Measurements from ENCODE around the gene TMEM212. TPM values are rescaled to one million over a fixed set of nuclear protein-coding genes. Genes with fewer than 3 reads are reported as not detected.
A peak's percentile ranks its signal among the peaks of the same experiment; 100 is the strongest.

Gene TMEM212
- total and polyA plus RNA-seq, 9 of the 15 experiments (the other 6 are each of a cell fraction or from before 2014, with no cell fraction given), result not detected

DNA sequence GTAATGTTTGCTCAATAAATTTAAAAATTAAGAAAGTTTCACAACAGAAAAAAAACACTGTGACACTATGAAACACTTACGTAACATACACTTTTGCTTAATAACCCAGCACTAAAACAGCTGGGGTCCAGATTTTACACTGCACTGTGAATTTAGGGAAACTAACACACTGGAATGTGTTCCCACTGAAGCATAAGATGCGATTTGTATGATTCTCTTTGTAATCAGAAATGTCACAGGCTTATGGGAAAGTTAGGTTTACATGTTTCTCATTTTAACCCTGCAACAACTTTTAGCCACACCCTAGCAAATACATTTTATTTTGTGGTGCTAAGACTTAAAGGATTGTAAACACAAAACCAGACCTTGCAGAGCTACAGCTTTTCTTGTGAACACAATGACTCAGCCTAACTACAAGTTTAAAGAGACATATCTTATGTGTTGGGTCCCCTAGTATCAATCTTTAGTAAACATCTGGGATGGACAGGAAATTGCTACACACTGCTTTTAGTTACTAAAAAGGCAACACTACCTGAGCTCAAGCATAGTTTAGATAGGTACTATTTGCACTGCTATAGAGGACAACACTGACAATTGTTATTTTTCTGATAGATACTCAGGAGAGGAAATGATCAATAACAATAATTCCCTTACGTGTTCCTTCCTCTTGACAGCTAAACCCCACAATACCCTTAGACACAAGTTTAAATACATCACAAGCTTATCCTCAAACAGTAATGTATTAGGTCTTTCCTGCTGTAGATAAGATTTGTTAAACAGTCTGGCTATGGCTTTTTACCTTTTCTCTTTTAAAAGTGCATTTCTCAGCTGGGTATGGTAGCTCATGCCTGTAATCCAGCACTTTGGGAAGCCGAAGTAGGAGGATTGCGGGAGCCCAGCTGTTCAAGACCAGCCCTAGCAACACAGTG is 36.7 kb upstream of the TMEM212 start (continued):
- TF ChIP-seq, protein P1, sequence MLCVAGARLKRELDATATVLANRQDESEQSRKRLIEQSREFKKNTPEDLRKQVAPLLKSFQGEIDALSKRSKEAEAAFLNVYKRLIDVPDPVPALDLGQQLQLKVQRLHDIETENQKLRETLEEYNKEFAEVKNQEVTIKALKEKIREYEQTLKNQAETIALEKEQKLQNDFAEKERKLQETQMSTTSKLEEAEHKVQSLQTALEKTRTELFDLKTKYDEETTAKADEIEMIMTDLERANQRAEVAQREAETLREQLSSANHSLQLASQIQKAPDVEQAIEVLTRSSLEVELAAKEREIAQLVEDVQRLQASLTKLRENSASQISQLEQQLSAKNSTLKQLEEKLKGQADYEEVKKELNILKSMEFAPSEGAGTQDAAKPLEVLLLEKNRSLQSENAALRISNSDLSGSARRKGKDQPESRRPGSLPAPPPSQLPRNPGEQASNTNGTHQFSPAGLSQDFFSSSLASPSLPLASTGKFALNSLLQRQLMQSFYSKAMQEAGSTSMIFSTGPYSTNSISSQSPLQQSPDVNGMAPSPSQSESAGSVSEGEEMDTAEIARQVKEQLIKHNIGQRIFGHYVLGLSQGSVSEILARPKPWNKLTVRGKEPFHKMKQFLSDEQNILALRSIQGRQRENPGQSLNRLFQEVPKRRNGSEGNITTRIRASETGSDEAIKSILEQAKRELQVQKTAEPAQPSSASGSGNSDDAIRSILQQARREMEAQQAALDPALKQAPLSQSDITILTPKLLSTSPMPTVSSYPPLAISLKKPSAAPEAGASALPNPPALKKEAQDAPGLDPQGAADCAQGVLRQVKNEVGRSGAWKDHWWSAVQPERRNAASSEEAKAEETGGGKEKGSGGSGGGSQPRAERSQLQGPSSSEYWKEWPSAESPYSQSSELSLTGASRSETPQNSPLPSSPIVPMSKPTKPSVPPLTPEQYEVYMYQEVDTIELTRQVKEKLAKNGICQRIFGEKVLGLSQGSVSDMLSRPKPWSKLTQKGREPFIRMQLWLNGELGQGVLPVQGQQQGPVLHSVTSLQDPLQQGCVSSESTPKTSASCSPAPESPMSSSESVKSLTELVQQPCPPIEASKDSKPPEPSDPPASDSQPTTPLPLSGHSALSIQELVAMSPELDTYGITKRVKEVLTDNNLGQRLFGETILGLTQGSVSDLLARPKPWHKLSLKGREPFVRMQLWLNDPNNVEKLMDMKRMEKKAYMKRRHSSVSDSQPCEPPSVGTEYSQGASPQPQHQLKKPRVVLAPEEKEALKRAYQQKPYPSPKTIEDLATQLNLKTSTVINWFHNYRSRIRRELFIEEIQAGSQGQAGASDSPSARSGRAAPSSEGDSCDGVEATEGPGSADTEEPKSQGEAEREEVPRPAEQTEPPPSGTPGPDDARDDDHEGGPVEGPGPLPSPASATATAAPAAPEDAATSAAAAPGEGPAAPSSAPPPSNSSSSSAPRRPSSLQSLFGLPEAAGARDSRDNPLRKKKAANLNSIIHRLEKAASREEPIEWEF (CRISPR knock-in tag; IDR thresholded peaks at IDR 0.05), result no peak
- TF ChIP-seq, protein P2, sequence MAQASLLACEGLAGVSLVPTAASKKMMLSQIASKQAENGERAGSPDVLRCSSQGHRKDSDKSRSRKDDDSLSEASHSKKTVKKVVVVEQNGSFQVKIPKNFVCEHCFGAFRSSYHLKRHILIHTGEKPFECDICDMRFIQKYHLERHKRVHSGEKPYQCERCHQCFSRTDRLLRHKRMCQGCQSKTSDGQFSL (CRISPR knock-in tag; IDR thresholded peaks at IDR 0.05), result no peak
- TF ChIP-seq, protein P2 (tag; IDR thresholded peaks at IDR 0.05), result no peak
- TF ChIP-seq GTF2F1 (IDR thresholded peaks at IDR 0.05; ENCODE audit: low read depth, low read length), result no peak
- TF ChIP-seq CREM (IDR thresholded peaks at IDR 0.05; ENCODE audit: low read depth), result no peak
- TF ChIP-seq DMBX1 (CRISPR knock-in tag; IDR thresholded peaks at IDR 0.05; ENCODE audit: borderline replicate concordance), result 0 out of 2 replicates have a peak, but pooled peaks have one; percentile 40
- TF ChIP-seq, protein P3, sequence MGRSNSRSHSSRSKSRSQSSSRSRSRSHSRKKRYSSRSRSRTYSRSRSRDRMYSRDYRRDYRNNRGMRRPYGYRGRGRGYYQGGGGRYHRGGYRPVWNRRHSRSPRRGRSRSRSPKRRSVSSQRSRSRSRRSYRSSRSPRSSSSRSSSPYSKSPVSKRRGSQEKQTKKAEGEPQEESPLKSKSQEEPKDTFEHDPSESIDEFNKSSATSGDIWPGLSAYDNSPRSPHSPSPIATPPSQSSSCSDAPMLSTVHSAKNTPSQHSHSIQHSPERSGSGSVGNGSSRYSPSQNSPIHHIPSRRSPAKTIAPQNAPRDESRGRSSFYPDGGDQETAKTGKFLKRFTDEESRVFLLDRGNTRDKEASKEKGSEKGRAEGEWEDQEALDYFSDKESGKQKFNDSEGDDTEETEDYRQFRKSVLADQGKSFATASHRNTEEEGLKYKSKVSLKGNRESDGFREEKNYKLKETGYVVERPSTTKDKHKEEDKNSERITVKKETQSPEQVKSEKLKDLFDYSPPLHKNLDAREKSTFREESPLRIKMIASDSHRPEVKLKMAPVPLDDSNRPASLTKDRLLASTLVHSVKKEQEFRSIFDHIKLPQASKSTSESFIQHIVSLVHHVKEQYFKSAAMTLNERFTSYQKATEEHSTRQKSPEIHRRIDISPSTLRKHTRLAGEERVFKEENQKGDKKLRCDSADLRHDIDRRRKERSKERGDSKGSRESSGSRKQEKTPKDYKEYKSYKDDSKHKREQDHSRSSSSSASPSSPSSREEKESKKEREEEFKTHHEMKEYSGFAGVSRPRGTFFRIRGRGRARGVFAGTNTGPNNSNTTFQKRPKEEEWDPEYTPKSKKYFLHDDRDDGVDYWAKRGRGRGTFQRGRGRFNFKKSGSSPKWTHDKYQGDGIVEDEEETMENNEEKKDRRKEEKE (IDR thresholded peaks at IDR 0.05; ENCODE audit: borderline replicate concordance in 1 of 2, control insufficient read depth in 1 of 2, low read depth in 2 of 2, low read length in 1 of 2), result no peak
- TF ChIP-seq ZFPM2 (CRISPR knock-in tag; IDR thresholded peaks at IDR 0.05), result no peak
- no peak for TF ChIP-seq MIER1 (IDR thresholded peaks at IDR 0.05; ENCODE audit: low read depth)
- TF ChIP-seq RBM14 (IDR thresholded peaks at IDR 0.05; ENCODE audit: borderline replicate concordance, insufficient read depth, low read depth, low read length), result no peak
- TF ChIP-seq ZNF311 (CRISPR knock-in tag; IDR thresholded peaks at IDR 0.05), result no peak
- no peak for TF ChIP-seq ZNF347 (CRISPR knock-in tag; IDR thresholded peaks at IDR 0.05; ENCODE audit: low read depth)
- TF ChIP-seq BACH1 (tag; IDR thresholded peaks at IDR 0.05), result no peak; the same call in 1 of the 2 replicates
- TF ChIP-seq, protein P4, sequence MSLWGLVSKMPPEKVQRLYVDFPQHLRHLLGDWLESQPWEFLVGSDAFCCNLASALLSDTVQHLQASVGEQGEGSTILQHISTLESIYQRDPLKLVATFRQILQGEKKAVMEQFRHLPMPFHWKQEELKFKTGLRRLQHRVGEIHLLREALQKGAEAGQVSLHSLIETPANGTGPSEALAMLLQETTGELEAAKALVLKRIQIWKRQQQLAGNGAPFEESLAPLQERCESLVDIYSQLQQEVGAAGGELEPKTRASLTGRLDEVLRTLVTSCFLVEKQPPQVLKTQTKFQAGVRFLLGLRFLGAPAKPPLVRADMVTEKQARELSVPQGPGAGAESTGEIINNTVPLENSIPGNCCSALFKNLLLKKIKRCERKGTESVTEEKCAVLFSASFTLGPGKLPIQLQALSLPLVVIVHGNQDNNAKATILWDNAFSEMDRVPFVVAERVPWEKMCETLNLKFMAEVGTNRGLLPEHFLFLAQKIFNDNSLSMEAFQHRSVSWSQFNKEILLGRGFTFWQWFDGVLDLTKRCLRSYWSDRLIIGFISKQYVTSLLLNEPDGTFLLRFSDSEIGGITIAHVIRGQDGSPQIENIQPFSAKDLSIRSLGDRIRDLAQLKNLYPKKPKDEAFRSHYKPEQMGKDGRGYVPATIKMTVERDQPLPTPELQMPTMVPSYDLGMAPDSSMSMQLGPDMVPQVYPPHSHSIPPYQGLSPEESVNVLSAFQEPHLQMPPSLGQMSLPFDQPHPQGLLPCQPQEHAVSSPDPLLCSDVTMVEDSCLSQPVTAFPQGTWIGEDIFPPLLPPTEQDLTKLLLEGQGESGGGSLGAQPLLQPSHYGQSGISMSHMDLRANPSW (CRISPR knock-in tag; IDR thresholded peaks at IDR 0.05), result no peak
